Mucosa of descending colon (tissue), 3 donors: ENCODE data around the gene JSRP1. TPM values are rescaled to one million over a fixed set of nuclear protein-coding genes. Genes with fewer than 3 reads are reported as not detected.

ENCODE experiments used
- ATAC-seq: fragments of 200-7000 bp; cut with Tn5 transposase; one replicate; pipeline ENCODE4 v1.9.1; 2020; ENCODE audit warnings: mild to moderate bottlenecking, moderate library complexity
- DNase-seq, 3 donors: peaks; one replicate each; pipeline ENCODE4 v3.0.0-alpha.2; 2020
- H3K36me3 ChIP-seq: fragments of 200-600 bp; one replicate; pipeline ENCODE4 v1.8.0; 2021; ENCODE audit warnings: low read depth, mild to moderate bottlenecking
- H3K4me1 ChIP-seq: fragments of 200-600 bp; one replicate; pipeline ENCODE4 v1.8.0; 2021; ENCODE audit warnings: low read depth, mild to moderate bottlenecking
- H3K4me3 ChIP-seq: fragments of 200-600 bp; one replicate; pipeline ENCODE4 v1.8.0; 2021; ENCODE audit warnings: mild to moderate bottlenecking
- H3K9me3 ChIP-seq: fragments of 200-600 bp; one replicate; pipeline ENCODE4 v1.8.0; 2021; ENCODE audit warnings: mild to moderate bottlenecking
- intact Hi-C, 2 donors: fragments of 100-400 bp; cut with DNase I in 1 of 2; cut with micrococcal nuclease in 1 of 2; formaldehyde crosslinking; loops; one replicate each; pipeline versions ENCODE4 v1.11.0 to v1.11.1; 2022; cut with DNase I, micrococcal nuclease
- total RNA-seq, 3 donors: library from RNA; stranded (reverse); fragmentation: NEBNext Ultra II Directional in 2 of 3; extraction: Animal tissue kit (Norgen Biotek cat#: 25700) in 2 of 3; gene quantifications; one replicate each; pipeline versions ENCODE4 v1.2.1 to v1.2.4, GENCODE V29; 2021 to 2023
- TF ChIP-seq, protein P1 (sequence below): fragments of 200-600 bp; IDR thresholded peaks from one replicate; pipeline ENCODE4 v1.8.0; 2022; ENCODE audit warnings: antibody characterized with exemption, mild to moderate bottlenecking
- donor health status: DM: no; HTN: no; CAD: no; lungs with moderate emphysema.
- donor health status: DM: no; HTN: no; CAD: no.
- donor health status: DM: no; HTN: yes; CAD: no.

Gene JSRP1
- total RNA-seq, 3 donors from 2014 or later: 0.38 to 2.4 (median 0.87) TPM

GRCh38 chr19:2274185-2274711 lies 18.0 kb upstream of the JSRP1 start:
- H3K4me3 ChIP-seq: no peak overlapping the region
- H3K36me3 ChIP-seq: no peaks in the 10 kb centered on the region
- intact Hi-C loops: loop anchor here (5.0 to 10.0 kb wide), 2 partner anchors 37 to 119 kb away; partner anchors contain the start of genes AP3D1 (in 1 of the 2), PLEKHJ1 (in 1 of the 2) and SF3A2 (in 1 of the 2)
- TF ChIP-seq, protein P1, sequence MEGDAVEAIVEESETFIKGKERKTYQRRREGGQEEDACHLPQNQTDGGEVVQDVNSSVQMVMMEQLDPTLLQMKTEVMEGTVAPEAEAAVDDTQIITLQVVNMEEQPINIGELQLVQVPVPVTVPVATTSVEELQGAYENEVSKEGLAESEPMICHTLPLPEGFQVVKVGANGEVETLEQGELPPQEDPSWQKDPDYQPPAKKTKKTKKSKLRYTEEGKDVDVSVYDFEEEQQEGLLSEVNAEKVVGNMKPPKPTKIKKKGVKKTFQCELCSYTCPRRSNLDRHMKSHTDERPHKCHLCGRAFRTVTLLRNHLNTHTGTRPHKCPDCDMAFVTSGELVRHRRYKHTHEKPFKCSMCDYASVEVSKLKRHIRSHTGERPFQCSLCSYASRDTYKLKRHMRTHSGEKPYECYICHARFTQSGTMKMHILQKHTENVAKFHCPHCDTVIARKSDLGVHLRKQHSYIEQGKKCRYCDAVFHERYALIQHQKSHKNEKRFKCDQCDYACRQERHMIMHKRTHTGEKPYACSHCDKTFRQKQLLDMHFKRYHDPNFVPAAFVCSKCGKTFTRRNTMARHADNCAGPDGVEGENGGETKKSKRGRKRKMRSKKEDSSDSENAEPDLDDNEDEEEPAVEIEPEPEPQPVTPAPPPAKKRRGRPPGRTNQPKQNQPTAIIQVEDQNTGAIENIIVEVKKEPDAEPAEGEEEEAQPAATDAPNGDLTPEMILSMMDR: no peak
- no peaks in the 10 kb centered on the region for H3K9me3 ChIP-seq
- DNase-seq (peak in 1 of 3 donors; percentile 33), ATAC-seq (no peak)
- peaks cover 56% of the 10 kb centered on the region for H3K4me1 ChIP-seq

GRCh38 chr19:2273356-2274184 lies 17.4 kb upstream of the JSRP1 start:
- intact Hi-C loops: loop anchor here (5.0 to 10.0 kb wide), 2 partner anchors 36 to 119 kb away; partner anchors contain the start of genes AP3D1 (in 1 of the 2), PLEKHJ1 (in 1 of the 2) and SF3A2 (in 1 of the 2)
- ATAC-seq: peak; percentile 46
- Histone ChIP-seq H3K9me3 (no peaks in the 10 kb centered on the region), H3K4me3 (no peak overlapping the region), H3K4me1 (peaks cover 55% of the 10 kb centered on the region), H3K36me3 (no peaks in the 10 kb centered on the region)
- TF ChIP-seq, protein P1: peak; percentile 91
- peak; percentile 82 to 92 (median 91) for DNase-seq

DNA sequence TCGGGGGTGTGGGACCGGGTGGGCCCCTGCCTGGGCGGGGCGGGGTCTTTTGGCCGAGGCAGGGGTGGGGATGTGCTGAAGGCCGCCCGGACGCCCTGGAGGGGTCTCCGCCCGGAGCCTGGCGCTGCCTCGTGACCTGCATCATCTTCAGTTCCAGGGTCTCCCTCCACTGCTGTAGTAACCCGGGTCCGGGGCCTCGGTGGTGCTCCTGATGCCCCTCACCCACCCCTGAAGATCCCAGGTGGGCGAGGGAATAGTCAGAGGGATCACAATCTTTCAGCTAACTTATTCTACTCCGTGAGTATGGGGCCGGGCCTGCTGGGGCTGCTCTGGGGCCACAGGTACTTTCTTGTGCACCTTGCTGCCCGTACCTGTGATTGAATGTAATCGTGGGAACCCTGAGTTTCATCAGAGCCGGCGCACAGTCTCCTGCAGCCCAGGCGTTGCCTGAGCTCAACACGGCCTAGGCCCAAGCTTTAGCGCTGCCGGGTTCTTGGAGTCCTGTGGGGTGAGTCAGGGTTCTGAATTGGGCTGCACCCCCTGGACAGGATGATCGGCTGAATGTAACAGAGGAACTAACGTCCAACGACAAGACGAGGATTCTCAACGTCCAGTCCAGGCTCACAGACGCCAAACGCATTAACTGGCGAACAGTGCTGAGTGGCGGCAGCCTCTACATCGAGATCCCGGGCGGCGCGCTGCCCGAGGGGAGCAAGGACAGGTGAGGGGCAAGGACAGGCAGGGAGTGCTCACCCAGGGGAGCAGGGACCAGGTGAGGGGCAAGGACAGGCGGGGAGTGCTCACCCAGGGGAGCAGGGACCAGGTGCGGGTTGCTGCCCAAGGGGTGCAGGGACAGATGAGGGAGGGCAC lies 15.3 kb upstream of the JSRP1 start:
- intact Hi-C loops: loop anchor here (5.0 to 10.0 kb wide), 2 partner anchors 34 to 117 kb away; partner anchors contain the start of genes AP3D1 (in 1 of the 2), PLEKHJ1 (in 1 of the 2) and SF3A2 (in 1 of the 2)
- ATAC-seq: no peak
- H3K4me1 ChIP-seq: peaks cover 51% of the 10 kb centered on the region

DNA sequence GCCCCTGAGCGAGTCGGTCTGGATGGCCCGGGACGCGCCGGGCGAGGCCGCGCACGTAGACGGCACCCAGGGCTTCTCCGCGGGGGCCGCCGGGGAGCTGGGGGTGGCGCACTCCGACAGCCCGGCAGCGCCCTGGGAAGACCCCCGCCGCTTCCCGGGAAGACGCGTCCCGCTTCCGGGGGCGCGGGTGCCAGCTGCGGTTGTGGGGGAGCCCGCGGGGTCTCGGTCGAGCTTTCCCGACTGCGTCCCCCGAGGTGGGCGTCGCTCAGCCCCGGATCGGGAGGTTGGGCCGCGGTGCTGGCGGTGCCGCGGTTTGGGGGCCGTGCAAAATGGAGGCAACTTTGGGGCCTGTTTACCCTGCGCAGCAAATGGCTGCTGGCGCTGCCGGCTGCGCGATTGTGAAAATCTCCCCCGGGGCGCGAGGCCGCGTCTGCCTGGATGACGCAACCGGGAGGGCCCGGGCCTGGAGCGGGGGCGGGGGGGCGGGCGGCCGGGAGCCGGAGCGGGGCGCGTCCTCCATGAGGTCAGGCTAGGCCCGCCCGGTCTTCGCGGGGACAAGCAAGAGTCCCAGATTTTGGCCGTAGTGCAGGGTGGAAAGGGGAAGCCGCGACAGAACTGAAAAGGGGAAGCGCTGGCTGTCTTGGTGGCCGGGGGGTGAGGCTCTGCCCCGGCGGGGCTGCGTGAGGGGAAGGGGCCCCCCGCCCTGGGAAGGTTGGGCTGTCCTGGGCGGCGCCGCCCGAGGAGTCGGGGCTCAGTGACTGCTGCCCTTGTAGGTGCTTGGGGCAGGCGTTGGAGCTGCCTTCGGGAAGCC lies 14.4 kb upstream of the JSRP1 start:
- H3K4me1 ChIP-seq: peaks cover 46% of the 10 kb centered on the region

More for the DNA sequence above, 15.3 kb upstream of the JSRP1 start:
- DNase-seq: peak in 2 of 3 donors; percentile 49 to 57
- no peaks in the 10 kb centered on the region for H3K9me3 ChIP-seq
- no peaks in the 10 kb centered on the region for H3K36me3 ChIP-seq
- TF ChIP-seq, protein P1: no peak
- H3K4me3 ChIP-seq: peak overlapping the region; percentile 94

More for the DNA sequence above, 14.4 kb upstream of the JSRP1 start:
- no peaks in the 10 kb centered on the region for H3K36me3 ChIP-seq
- peak overlapping the region; percentile 94 for H3K4me3 ChIP-seq
- TF ChIP-seq, protein P1: no peak
- peak; percentile 76 to 89 (median 86) for DNase-seq
- peak; percentile 29 for ATAC-seq
- no peaks in the 10 kb centered on the region for H3K9me3 ChIP-seq
- intact Hi-C loops: loop anchor here (5.0 to 10.0 kb wide), 2 partner anchors 33 to 116 kb away; partner anchors contain the start of genes AP3D1 (in 1 of the 2), PLEKHJ1 (in 1 of the 2) and SF3A2 (in 1 of the 2)
